Progenitor cell of endocrine pancreas (in vitro differentiated cells): Measurements from ENCODE around the gene FHOD3. TPM values are rescaled to one million over a fixed set of nuclear protein-coding genes. Genes with fewer than 3 reads are reported as not detected.
A peak's percentile ranks its signal among the peaks of the same experiment; 100 is the strongest.

ENCODE experiments used
- DNase-seq: peaks from one replicate; pipeline ENCODE4 v3.0.0; 2021; ENCODE audit warnings: low spot score; ENCODE audit not compliant: unreplicated experiment
- H3K27ac Mint-ChIP-seq: 2 replicates; pipeline ENCODE4 v1.8.0; 2021; ENCODE audit warnings: mild to moderate bottlenecking, moderate library complexity, mixed read lengths
- H3K27me3 Mint-ChIP-seq: 2 replicates; pipeline ENCODE4 v1.8.0; 2021; ENCODE audit warnings: mixed read lengths
- H3K36me3 Mint-ChIP-seq: 2 replicates; pipeline ENCODE4 v1.8.0; 2022; ENCODE audit warnings: mixed read lengths; ENCODE audit not compliant: insufficient read depth
- H3K4me1 Mint-ChIP-seq: 2 replicates; pipeline ENCODE4 v1.8.0; 2021; ENCODE audit warnings: low read depth, mixed read lengths
- H3K4me3 Mint-ChIP-seq: 2 replicates; pipeline ENCODE4 v1.8.0; 2021; ENCODE audit warnings: low read depth, mild to moderate bottlenecking, moderate library complexity, mixed read lengths
- H3K9me3 Mint-ChIP-seq: 2 replicates; pipeline ENCODE4 v1.8.0; 2021; ENCODE audit warnings: low read depth, mixed read lengths
- CTCF ChIP-seq: fragments of 200-600 bp; sonication (generic); IDR thresholded peaks from one replicate; pipeline ENCODE4 v1.5.0; 2021; ENCODE audit warnings: antibody characterized with exemption, mild to moderate bottlenecking; ENCODE audit not compliant: unreplicated experiment
- total RNA-seq: library from RNA; stranded (reverse); gene quantifications from 2 replicates; pipeline ENCODE4 v1.2.1, GENCODE V29; 2021

Gene FHOD3
- total RNA-seq, 1 donor from 2014 or later, result 1.6 TPM

GRCh38 chr18:36539674-36540231 lies 242.2 kb downstream of the FHOD3 start:
- no peak for TF ChIP-seq CTCF
- no peak overlapping the region for H3K4me3 Mint-ChIP-seq

GRCh38 chr18:36543030-36543429 lies 245.5 kb downstream of the FHOD3 start:
- H3K9me3 Mint-ChIP-seq, result no peaks in the 10 kb centered on the region
- no peak for DNase-seq
- no peaks in the 10 kb centered on the region for H3K36me3 Mint-ChIP-seq
- peaks cover 3% of the 10 kb centered on the region for H3K4me1 Mint-ChIP-seq
- no peak overlapping the region for H3K27ac Mint-ChIP-seq
- peaks cover 3% of the 10 kb centered on the region for H3K27me3 Mint-ChIP-seq
- H3K4me3 Mint-ChIP-seq, result no peak overlapping the region
- no peak for TF ChIP-seq CTCF

More at GRCh38 chr18:36539674-36540231, 242.2 kb downstream of the FHOD3 start:
- no peaks in the 10 kb centered on the region for H3K27me3 Mint-ChIP-seq
- H3K36me3 Mint-ChIP-seq, result no peaks in the 10 kb centered on the region
- no peak overlapping the region for H3K27ac Mint-ChIP-seq
- no peak for DNase-seq
- peaks cover 5% of the 10 kb centered on the region for H3K4me1 Mint-ChIP-seq
- no peaks in the 10 kb centered on the region for H3K9me3 Mint-ChIP-seq

- no peak overlapping the region for H3K4me3 Mint-ChIP-seq
- TF ChIP-seq CTCF, result no peak
- no peaks in the 10 kb centered on the region for H3K36me3 Mint-ChIP-seq
- H3K9me3 Mint-ChIP-seq, result peaks cover 5% of the 10 kb centered on the region
- peaks cover 3% of the 10 kb centered on the region for H3K27me3 Mint-ChIP-seq
- no peak for DNase-seq
- H3K4me1 Mint-ChIP-seq, result peaks cover 3% of the 10 kb centered on the region
- H3K27ac Mint-ChIP-seq, result peak overlapping the region; percentile 57
Observed at GRCh38 chr18:36543991-36544725, 246.6 kb downstream of the FHOD3 start.

GRCh38 chr18:36545821-36546427 lies 248.4 kb downstream of the FHOD3 start:
- H3K27me3 Mint-ChIP-seq, result peaks cover 3% of the 10 kb centered on the region
- no peaks in the 10 kb centered on the region for H3K36me3 Mint-ChIP-seq
- no peak for TF ChIP-seq CTCF
- H3K27ac Mint-ChIP-seq, result no peak overlapping the region
- DNase-seq, result no peak
- no peak overlapping the region for H3K4me3 Mint-ChIP-seq
- peaks cover 8% of the 10 kb centered on the region for H3K9me3 Mint-ChIP-seq
- H3K4me1 Mint-ChIP-seq, result peaks cover 3% of the 10 kb centered on the region

- no peak for DNase-seq
- Mint-ChIP-seq H3K9me3 (peaks cover 11% of the 10 kb centered on the region), H3K27ac (no peak overlapping the region), H3K4me3 (no peak overlapping the region), H3K36me3 (no peaks in the 10 kb centered on the region), H3K27me3 (peaks cover 3% of the 10 kb centered on the region), H3K4me1 (peaks cover 3% of the 10 kb centered on the region)
- TF ChIP-seq CTCF, result no peak
Observed at GRCh38 chr18:36546876-36547275, 249.4 kb downstream of the FHOD3 start.
